Kidney epithelial cell (primary cell): Measurements from ENCODE around the gene TENT4B. TPM values are rescaled to one million over a fixed set of nuclear protein-coding genes. Genes with fewer than 3 reads are reported as not detected.

Source experiments
- DNase-seq: peaks from one replicate; pipeline ENCODE4 v3.0.0-alpha.2; 2010; ENCODE audit warnings: low read depth
- H3K27me3 ChIP-seq: 2 replicates; pipeline ENCODE4 v1.6.0; 2011; ENCODE audit warnings: low read length; ENCODE audit not compliant: control insufficient read depth, insufficient read depth
- H3K36me3 ChIP-seq: 2 replicates; pipeline ENCODE4 v1.5.1; 2011; ENCODE audit warnings: low read length; ENCODE audit not compliant: control insufficient read depth, insufficient read depth
- H3K4me3 ChIP-seq: 2 replicates; pipeline ENCODE4 v1.5.1; 2011; ENCODE audit warnings: low read depth, mild to moderate bottlenecking, control low read depth, low read length
- total RNA-seq: library from RNA; depleted of rRNA; stranded (reverse); fragments of >200 nt; gene quantifications from 2 replicates; pipeline ENCODE4 v1.2.3, GENCODE V29; 2015
- TF ChIP-seq, protein P1 (sequence below): IDR thresholded peaks from 2 replicates; pipeline ENCODE4 v1.5.1; 2011; ENCODE audit warnings: mild to moderate bottlenecking, moderate library complexity, low read length, control low read depth, inconsistent platforms; ENCODE audit not compliant: insufficient read depth, poor library complexity, severe bottlenecking

The TENT4B gene
- total RNA-seq, 1 donor from 2014 or later, result 11.0 TPM

DNA sequence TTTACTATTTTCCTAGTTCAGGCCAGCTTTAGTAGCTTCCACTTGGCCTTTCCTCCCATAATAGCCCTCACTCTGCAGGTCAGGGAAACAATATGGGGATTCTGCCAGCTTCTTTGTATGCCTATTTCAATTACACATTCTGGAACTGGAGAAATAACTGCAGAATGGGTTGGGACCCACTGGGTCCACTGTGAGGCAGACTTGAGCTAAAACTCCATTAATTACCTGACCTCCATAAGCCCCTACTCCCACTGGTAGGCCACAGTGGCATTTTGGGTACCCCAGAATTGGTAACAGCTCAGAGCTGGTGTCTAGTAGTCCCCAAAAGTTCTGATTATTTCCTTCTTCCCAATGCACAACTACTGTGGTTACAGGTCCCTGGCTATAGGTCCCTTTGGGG is 16.7 kb upstream of the TENT4B start:
- DNase-seq, result no peak
- H3K36me3 ChIP-seq, result no peaks in the 10 kb centered on the region
- H3K27me3 ChIP-seq, result no peaks in the 10 kb centered on the region
- TF ChIP-seq, protein P1, sequence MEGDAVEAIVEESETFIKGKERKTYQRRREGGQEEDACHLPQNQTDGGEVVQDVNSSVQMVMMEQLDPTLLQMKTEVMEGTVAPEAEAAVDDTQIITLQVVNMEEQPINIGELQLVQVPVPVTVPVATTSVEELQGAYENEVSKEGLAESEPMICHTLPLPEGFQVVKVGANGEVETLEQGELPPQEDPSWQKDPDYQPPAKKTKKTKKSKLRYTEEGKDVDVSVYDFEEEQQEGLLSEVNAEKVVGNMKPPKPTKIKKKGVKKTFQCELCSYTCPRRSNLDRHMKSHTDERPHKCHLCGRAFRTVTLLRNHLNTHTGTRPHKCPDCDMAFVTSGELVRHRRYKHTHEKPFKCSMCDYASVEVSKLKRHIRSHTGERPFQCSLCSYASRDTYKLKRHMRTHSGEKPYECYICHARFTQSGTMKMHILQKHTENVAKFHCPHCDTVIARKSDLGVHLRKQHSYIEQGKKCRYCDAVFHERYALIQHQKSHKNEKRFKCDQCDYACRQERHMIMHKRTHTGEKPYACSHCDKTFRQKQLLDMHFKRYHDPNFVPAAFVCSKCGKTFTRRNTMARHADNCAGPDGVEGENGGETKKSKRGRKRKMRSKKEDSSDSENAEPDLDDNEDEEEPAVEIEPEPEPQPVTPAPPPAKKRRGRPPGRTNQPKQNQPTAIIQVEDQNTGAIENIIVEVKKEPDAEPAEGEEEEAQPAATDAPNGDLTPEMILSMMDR, result no peak
- no peak overlapping the region for H3K4me3 ChIP-seq

DNA sequence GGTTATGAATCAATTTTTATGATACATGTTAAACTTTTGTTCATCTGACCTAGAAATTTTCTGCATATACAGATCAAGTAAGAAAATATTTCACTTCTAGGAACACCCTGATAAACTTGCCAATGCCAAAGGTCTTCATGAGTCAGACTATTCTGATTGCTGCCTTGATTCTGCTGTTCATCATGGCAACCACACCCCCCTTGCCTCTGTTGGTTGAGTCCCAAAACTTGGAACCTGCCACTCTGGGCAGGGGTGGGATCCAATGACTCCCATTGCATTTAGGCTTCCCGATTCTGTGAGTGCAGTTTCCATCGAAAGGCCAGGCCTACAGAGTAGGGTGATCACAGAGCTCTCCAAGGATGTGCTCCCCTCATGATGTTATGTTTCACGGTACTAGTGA is 15.8 kb upstream of the TENT4B start:
- Histone ChIP-seq H3K36me3 (no peaks in the 10 kb centered on the region), H3K4me3 (no peak overlapping the region), H3K27me3 (no peaks in the 10 kb centered on the region)
- TF ChIP-seq, protein P1, result no peak
- no peak for DNase-seq

DNA sequence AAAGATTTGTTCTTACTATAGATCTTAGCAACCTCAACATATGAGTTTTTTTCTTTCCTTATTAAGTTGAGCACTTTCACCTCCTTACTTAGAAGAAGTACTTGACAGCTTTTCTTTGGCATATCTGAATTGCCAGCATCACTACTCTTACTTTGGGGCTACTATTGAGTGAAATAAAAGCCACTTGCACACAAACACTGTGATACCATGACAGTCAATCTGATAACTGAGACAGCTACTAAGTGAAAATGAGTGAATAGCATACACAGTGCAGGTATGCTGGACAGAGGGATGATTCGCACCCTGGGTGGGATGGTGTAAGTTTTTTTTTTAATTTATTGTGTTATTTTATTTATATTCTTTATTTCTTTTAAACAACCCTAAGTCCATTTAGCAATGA is 13.5 kb upstream of the TENT4B start:
- no peak overlapping the region for H3K4me3 ChIP-seq
- H3K27me3 ChIP-seq, result no peaks in the 10 kb centered on the region
- H3K36me3 ChIP-seq, result no peaks in the 10 kb centered on the region
- DNase-seq, result no peak
- TF ChIP-seq, protein P1, result no peak

DNA sequence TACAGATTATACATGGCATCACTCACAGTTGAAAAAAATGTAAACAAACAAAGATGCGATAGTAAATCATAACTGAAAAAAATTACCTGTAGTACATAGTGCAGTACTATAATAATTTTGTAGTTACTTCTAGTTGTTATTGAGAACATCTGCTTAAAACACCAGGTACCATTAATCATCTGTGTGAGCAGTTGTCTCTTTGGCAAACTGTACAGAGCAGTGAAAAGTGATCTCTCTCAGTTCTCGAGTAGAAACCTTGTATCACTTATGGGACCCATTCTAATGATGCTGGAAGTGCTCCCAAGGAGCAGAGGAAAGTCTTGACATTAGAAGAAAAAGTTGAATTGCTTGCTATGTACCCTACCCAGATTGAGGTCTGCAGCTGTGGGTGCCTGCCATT is 8.9 kb upstream of the TENT4B start:
- Histone ChIP-seq H3K4me3 (no peak overlapping the region), H3K27me3 (no peaks in the 10 kb centered on the region), H3K36me3 (no peaks in the 10 kb centered on the region)
- DNase-seq, result no peak
- TF ChIP-seq, protein P1, result no peak

DNA sequence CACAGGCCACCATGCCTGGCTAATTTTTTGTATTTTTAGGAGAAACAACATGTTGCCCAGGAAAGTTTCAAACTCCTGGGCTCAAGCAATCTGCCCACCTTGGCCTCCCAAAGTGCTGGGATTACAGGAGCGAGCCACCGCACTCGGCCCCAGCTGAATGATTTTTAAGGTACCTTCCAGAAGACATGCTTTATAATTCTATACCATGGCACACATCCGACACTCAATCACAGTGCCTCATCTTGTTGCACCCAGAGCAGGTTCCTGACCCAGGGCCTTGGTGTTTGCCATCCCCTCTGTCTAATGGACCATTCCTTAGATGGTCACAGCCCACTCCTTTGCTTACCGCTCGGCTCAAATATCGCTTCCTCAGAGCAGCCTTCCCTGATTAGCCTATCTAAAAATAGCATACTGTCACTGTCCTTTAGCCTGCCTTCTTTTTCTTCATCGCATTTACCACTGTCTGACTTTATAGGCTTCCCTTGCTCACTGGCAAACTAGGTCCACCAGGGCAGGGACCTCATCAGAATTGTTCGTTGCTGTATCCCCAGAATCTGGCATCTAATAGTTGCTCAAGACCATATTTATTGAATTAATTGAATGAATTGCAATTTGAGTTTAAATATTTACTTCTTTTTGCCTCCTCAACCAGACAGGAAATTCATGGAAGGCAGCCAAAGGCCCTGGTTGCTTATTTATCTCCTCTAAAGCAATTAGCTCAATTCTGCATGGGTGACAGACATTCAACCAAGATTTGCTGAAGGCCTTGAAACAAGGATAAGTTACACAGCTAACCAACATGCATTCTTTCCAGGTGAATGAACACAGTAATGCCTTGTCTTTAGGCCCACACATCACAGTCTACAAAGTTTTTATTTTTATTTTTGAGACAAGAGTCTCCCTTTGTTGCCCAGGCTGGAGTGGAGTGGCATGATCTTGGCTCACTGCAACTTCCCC is 6.3 kb upstream of the TENT4B start:
- Histone ChIP-seq H3K27me3 (no peaks in the 10 kb centered on the region), H3K4me3 (no peak overlapping the region), H3K36me3 (no peaks in the 10 kb centered on the region)
- TF ChIP-seq, protein P1, result no peak
- DNase-seq, result peak; percentile 81
